ENCODE results near the gene ARMH3. TPM values are rescaled to one million over a fixed set of nuclear protein-coding genes. Genes with fewer than 3 reads are reported as not detected.

The ARMH3 gene
- total and polyA plus RNA-seq, 7 experiments from 2014 or later, result 19.7 to 34.0 (median 27.6) TPM

GRCh38 chr10:101894742-101895141, 161.2 kb downstream of the ARMH3 start:
- Mint-ChIP-seq H3K4me3 (no peak overlapping the region), H3K27me3 (no peaks in the 10 kb centered on the region), H3K36me3 (no peaks in the 10 kb centered on the region), H3K4me1 (peaks cover 0 to 6% (median 0%) of the 10 kb centered on the region in 7 donors), H3K9me3 (no peaks in the 10 kb centered on the region), H3K27ac (peak overlapping the region in 1 of 9 donors; percentile 28)
- DNase-seq (no peak), ATAC-seq (no peak)
- ChIA-PET CTCF (no interaction called here), POLR2A (interaction anchor here (0.6 kb wide), 1 partner anchor 103 kb away, joined by 5 read pairs; no protein-coding TSS in a partner anchor)
- Histone ChIP-seq H3K36me3 (ENCODE audit: control insufficient read depth in 2 of 3, insufficient read depth in 3 of 3, low read length in 3 of 3) (no peaks in the 10 kb centered on the region), H3K27ac (ENCODE audit: low read depth, low read length) (no peak overlapping the region), H3K4me3 (ENCODE audit: low read length) (no peak overlapping the region), H3K4me1 (ENCODE audit: control insufficient read depth in 2 of 2, insufficient read depth in 2 of 2, low read length in 2 of 2) (no peaks in the 10 kb centered on the region), H3K9me3 (ENCODE audit: control insufficient read depth in 2 of 3, low read length in 3 of 3) (no peaks in the 10 kb centered on the region), H3K27me3 (ENCODE audit: control insufficient read depth in 2 of 2, insufficient read depth in 2 of 2, low read length in 2 of 2) (no peaks in the 10 kb centered on the region)
- intact Hi-C loops (cut with micrococcal nuclease), result no loop called here

- H3K9me3 ChIP-seq (ENCODE audit: control insufficient read depth in 2 of 3, low read length in 3 of 3), result no peaks in the 10 kb centered on the region
- no peaks in the 10 kb centered on the region for H3K36me3 Mint-ChIP-seq
- intact Hi-C loops (cut with micrococcal nuclease), result no loop called here
- H3K4me3 ChIP-seq (ENCODE audit: low read length), result no peak overlapping the region
- H3K4me1 Mint-ChIP-seq, result peaks cover 0 to 6% (median 2%) of the 10 kb centered on the region in 7 donors
- no peak overlapping the region for H3K27ac ChIP-seq (ENCODE audit: low read depth, low read length)
- no peak for ATAC-seq
- no peak for DNase-seq
- no peaks in the 10 kb centered on the region for H3K4me1 ChIP-seq (ENCODE audit: control insufficient read depth in 2 of 2, insufficient read depth in 2 of 2, low read length in 2 of 2)
- H3K27ac Mint-ChIP-seq, result peak overlapping the region in 1 of 9 donors; percentile 28
- H3K9me3 Mint-ChIP-seq, result no peaks in the 10 kb centered on the region
- H3K27me3 Mint-ChIP-seq, result no peaks in the 10 kb centered on the region
- H3K27me3 ChIP-seq (ENCODE audit: control insufficient read depth in 2 of 2, insufficient read depth in 2 of 2, low read length in 2 of 2), result no peaks in the 10 kb centered on the region
- H3K36me3 ChIP-seq (ENCODE audit: control insufficient read depth in 2 of 3, insufficient read depth in 3 of 3, low read length in 3 of 3), result no peaks in the 10 kb centered on the region
- no peak overlapping the region for H3K4me3 Mint-ChIP-seq
- ChIA-PET POLR2A (interaction anchor here (0.6 kb wide), 1 partner anchor 102 kb away, joined by 5 read pairs; no protein-coding TSS in a partner anchor), CTCF (no interaction called here)
Measured at GRCh38 chr10:101894266-101894665, 161.7 kb downstream of the ARMH3 start.

GRCh38 chr10:101893510-101894120, 162.4 kb downstream of the ARMH3 start:
- no peak overlapping the region for H3K4me3 Mint-ChIP-seq
- H3K4me1 Mint-ChIP-seq, result peaks cover 0 to 6% (median 2%) of the 10 kb centered on the region in 7 donors
- H3K27ac Mint-ChIP-seq, result peak overlapping the region in 1 of 9 donors; percentile 28
- H3K9me3 ChIP-seq (ENCODE audit: control insufficient read depth in 2 of 3, low read length in 3 of 3), result no peaks in the 10 kb centered on the region
- no peaks in the 10 kb centered on the region for H3K27me3 Mint-ChIP-seq
- no peaks in the 10 kb centered on the region for H3K4me1 ChIP-seq (ENCODE audit: control insufficient read depth in 2 of 2, insufficient read depth in 2 of 2, low read length in 2 of 2)
- no peaks in the 10 kb centered on the region for H3K9me3 Mint-ChIP-seq
- ATAC-seq (no peak), DNase-seq (no peak)
- H3K36me3 Mint-ChIP-seq, result peaks cover 0 to 6% (median 0%) of the 10 kb centered on the region in 5 donors
- no peak overlapping the region for H3K27ac ChIP-seq (ENCODE audit: low read depth, low read length)
- H3K36me3 ChIP-seq (ENCODE audit: control insufficient read depth in 2 of 3, insufficient read depth in 3 of 3, low read length in 3 of 3), result peaks cover 0 to 2% (median 0%) of the 10 kb centered on the region in 3 experiments
- no peak overlapping the region for H3K4me3 ChIP-seq (ENCODE audit: low read length)
- intact Hi-C loops (cut with micrococcal nuclease), result no loop called here
- ChIA-PET CTCF (no interaction called here), POLR2A (interaction anchor here (0.5 kb wide), 1 partner anchor 104 kb away, joined by 4 read pairs; no protein-coding TSS in a partner anchor)
- H3K27me3 ChIP-seq (ENCODE audit: control insufficient read depth in 2 of 2, insufficient read depth in 2 of 2, low read length in 2 of 2), result no peaks in the 10 kb centered on the region

GRCh38 chr10:101892782-101893391, 163.1 kb downstream of the ARMH3 start:
- intact Hi-C loops (cut with micrococcal nuclease), result no loop called here
- Mint-ChIP-seq H3K27me3 (no peaks in the 10 kb centered on the region), H3K4me3 (no peak overlapping the region), H3K9me3 (no peaks in the 10 kb centered on the region), H3K27ac (no peak overlapping the region), H3K4me1 (peaks cover 0 to 6% (median 2%) of the 10 kb centered on the region in 7 donors), H3K36me3 (peaks cover 0 to 13% (median 0%) of the 10 kb centered on the region in 5 donors)
- no peaks in the 10 kb centered on the region for H3K9me3 ChIP-seq (ENCODE audit: control insufficient read depth in 2 of 3, low read length in 3 of 3)
- no peak for ATAC-seq
- no peak overlapping the region for H3K4me3 ChIP-seq (ENCODE audit: low read length)
- no peaks in the 10 kb centered on the region for H3K27me3 ChIP-seq (ENCODE audit: control insufficient read depth in 2 of 2, insufficient read depth in 2 of 2, low read length in 2 of 2)
- no peak for DNase-seq
- H3K4me1 ChIP-seq (ENCODE audit: control insufficient read depth in 2 of 2, insufficient read depth in 2 of 2, low read length in 2 of 2), result no peaks in the 10 kb centered on the region
- POLR2A ChIA-PET, result interaction anchor here (0.5 kb wide), 1 partner anchor 105 kb away, joined by 4 read pairs; no protein-coding TSS in a partner anchor
- peaks cover 0 to 8% (median 0%) of the 10 kb centered on the region in 3 experiments for H3K36me3 ChIP-seq (ENCODE audit: control insufficient read depth in 2 of 3, insufficient read depth in 3 of 3, low read length in 3 of 3)
- CTCF ChIA-PET, result no interaction called here
- H3K27ac ChIP-seq (ENCODE audit: low read depth, low read length), result no peak overlapping the region

- peak overlapping the region in 4 of 9 donors; percentile 9 to 46 (median 35) for H3K27ac Mint-ChIP-seq
- H3K27me3 Mint-ChIP-seq, result no peaks in the 10 kb centered on the region
- Histone ChIP-seq H3K9me3 (ENCODE audit: control insufficient read depth in 2 of 3, low read length in 3 of 3) (no peaks in the 10 kb centered on the region), H3K36me3 (ENCODE audit: control insufficient read depth in 2 of 3, insufficient read depth in 3 of 3, low read length in 3 of 3) (peaks cover 0 to 8% (median 0%) of the 10 kb centered on the region in 3 experiments), H3K27ac (ENCODE audit: low read depth, low read length) (no peak overlapping the region), H3K27me3 (ENCODE audit: control insufficient read depth in 2 of 2, insufficient read depth in 2 of 2, low read length in 2 of 2) (no peaks in the 10 kb centered on the region), H3K4me1 (ENCODE audit: control insufficient read depth in 2 of 2, insufficient read depth in 2 of 2, low read length in 2 of 2) (no peaks in the 10 kb centered on the region), H3K4me3 (ENCODE audit: low read length) (no peak overlapping the region)
- CTCF ChIA-PET, result interaction anchor here (0.6 to 2.9 kb wide), 11 partner anchors 9 to 720 kb away, joined by 3 to 19 read pairs (median 3); no protein-coding TSS in a partner anchor
- peaks cover 0 to 6% (median 2%) of the 10 kb centered on the region in 7 donors for H3K4me1 Mint-ChIP-seq
- no peaks in the 10 kb centered on the region for H3K9me3 Mint-ChIP-seq
- POLR2A ChIA-PET, result no interaction called here
- ATAC-seq, result peak; percentile 78
- intact Hi-C loops (cut with micrococcal nuclease), result loop anchor here (1.0 to 5.0 kb wide), 4 partner anchors 47 to 184 kb away; partner anchors contain the start of gene KCNIP2 (in 1 of the 2)
- peaks cover 5 to 23% (median 11%) of the 10 kb centered on the region in 5 donors for H3K36me3 Mint-ChIP-seq
- no peak overlapping the region for H3K4me3 Mint-ChIP-seq
- DNase-seq, result peak; percentile 15 to 66 (median 53)
Measured at GRCh38 chr10:101889256-101890210, 166.4 kb downstream of the ARMH3 start.

- no peaks in the 10 kb centered on the region for H3K4me1 ChIP-seq (ENCODE audit: control insufficient read depth in 2 of 2, insufficient read depth in 2 of 2, low read length in 2 of 2)
- ChIA-PET CTCF (interaction anchor here (0.5 to 2.9 kb wide), 12 partner anchors 10 to 350 kb away, joined by 3 to 19 read pairs (median 4); no protein-coding TSS in a partner anchor), POLR2A (no interaction called here)
- H3K27ac ChIP-seq (ENCODE audit: low read depth, low read length), result no peak overlapping the region
- no peaks in the 10 kb centered on the region for H3K27me3 ChIP-seq (ENCODE audit: control insufficient read depth in 2 of 2, insufficient read depth in 2 of 2, low read length in 2 of 2)
- no peak overlapping the region for H3K4me3 ChIP-seq (ENCODE audit: low read length)
- H3K27me3 Mint-ChIP-seq, result no peaks in the 10 kb centered on the region
- ATAC-seq (no peak), DNase-seq (no peak)
- H3K4me1 Mint-ChIP-seq, result peaks cover 0 to 6% (median 2%) of the 10 kb centered on the region in 7 donors
- no peaks in the 10 kb centered on the region for H3K9me3 ChIP-seq (ENCODE audit: control insufficient read depth in 2 of 3, low read length in 3 of 3)
- H3K36me3 Mint-ChIP-seq, result peaks cover 5 to 23% (median 11%) of the 10 kb centered on the region in 5 donors
- H3K27ac Mint-ChIP-seq, result peak overlapping the region in 1 of 9 donors; percentile 37
- no peak overlapping the region for H3K4me3 Mint-ChIP-seq
- H3K9me3 Mint-ChIP-seq, result no peaks in the 10 kb centered on the region
- peaks cover 0 to 8% (median 0%) of the 10 kb centered on the region in 3 experiments for H3K36me3 ChIP-seq (ENCODE audit: control insufficient read depth in 2 of 3, insufficient read depth in 3 of 3, low read length in 3 of 3)
- intact Hi-C loops (cut with micrococcal nuclease), result loop anchor here in 1 of 2 donors (5.0 kb wide), 1 partner anchor 46 kb away; the partner anchor contains the start of gene KCNIP2
Measured at GRCh38 chr10:101888251-101888949, 167.6 kb downstream of the ARMH3 start.
